ENCODE data around the gene ZSCAN16.

Gene ZSCAN16

DNA sequence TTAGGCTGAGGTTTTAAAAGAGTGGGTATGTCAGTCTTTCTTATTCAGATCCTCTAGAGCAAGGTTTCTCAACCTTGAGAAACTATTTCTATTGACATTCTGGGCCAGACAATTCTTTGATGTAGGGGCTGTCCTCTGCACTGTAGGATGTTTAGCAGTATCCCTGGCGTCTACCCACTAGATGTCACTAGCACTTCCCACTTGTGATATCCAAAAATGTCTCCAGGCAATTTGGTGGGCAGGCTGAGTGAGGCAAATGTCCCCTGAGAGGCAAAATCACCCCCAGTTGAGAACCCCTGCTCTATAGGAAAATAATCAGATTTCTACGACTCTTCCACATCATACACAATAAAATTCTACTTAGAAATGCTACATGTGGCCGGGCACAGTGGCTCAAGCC is 9.6 kb downstream of the ZSCAN16 start:
- Histone ChIP-seq H3K4me3 (ENCODE audit: extremely low read depth, insufficient read depth, low read length, poor library complexity, severe bottlenecking) (no peak overlapping the region), H3K9me3 (ENCODE audit: control insufficient read depth, low read length) (no peaks in the 10 kb centered on the region), H3K27ac (ENCODE audit: low read depth, low read length, severe bottlenecking) (no peak overlapping the region), H3K36me3 (ENCODE audit: control insufficient read depth, insufficient read depth, low read length) (peaks cover 15% of the 10 kb centered on the region), H3K4me1 (ENCODE audit: control insufficient read depth, insufficient read depth, low read length, poor library complexity, severe bottlenecking) (peaks cover 11% of the 10 kb centered on the region)
- 60 to 67% methylated on average over 1 of the region's 3 CpGs for WGBS, 2 experiments (ENCODE audit: insufficient coverage in 2 of 2)

DNA sequence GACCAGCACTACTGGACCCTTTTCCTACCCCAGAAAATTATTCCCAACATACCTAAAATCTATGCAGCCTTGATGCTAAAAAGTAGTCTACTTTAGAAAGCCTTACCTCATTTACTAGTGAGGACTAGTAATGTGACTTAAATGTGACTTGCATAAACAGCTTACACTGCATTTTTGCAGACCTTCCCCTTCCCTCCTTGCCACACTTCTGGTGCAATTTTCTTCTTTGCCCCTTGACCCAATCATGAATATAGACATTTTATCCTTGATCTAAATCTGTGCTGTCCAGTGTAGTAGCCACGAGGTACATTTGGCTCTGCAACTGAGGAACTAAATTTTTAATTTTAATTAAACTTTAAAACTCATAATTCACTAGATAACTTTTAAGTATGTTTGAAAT is 10.3 kb downstream of the ZSCAN16 start:
- Histone ChIP-seq H3K27ac (ENCODE audit: low read depth, low read length, severe bottlenecking) (no peak overlapping the region), H3K4me1 (ENCODE audit: control insufficient read depth, insufficient read depth, low read length, poor library complexity, severe bottlenecking) (peaks cover 11% of the 10 kb centered on the region), H3K9me3 (ENCODE audit: control insufficient read depth, low read length) (no peaks in the 10 kb centered on the region), H3K4me3 (ENCODE audit: extremely low read depth, insufficient read depth, low read length, poor library complexity, severe bottlenecking) (no peak overlapping the region), H3K36me3 (ENCODE audit: control insufficient read depth, insufficient read depth, low read length) (peaks cover 9% of the 10 kb centered on the region)
- no CpG with 5 or more reads among the region's 1 CpG for WGBS, 2 experiments (ENCODE audit: insufficient coverage in 2 of 2)

DNA sequence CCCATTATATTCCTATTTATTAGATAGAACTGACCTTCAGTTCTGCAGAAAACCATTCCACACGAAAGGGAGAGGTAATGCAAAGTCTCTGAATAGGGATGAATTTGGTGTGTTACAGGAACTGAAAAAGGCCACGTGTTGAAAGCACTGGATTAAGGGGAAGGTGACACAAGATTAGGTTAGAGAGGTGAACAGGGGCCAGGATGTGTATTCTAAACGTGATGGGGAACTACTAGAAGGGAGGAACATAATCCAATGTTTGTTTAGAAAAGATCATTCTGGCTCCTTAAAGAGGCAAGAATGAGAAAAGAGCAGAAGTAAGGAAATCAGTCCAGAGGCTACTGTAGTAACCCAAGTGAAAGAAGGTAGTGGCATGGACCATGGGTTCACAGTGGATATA is 11.0 kb downstream of the ZSCAN16 start:
- H3K27ac ChIP-seq (ENCODE audit: low read depth, low read length, severe bottlenecking) = no peak overlapping the region
- peaks cover 11% of the 10 kb centered on the region for H3K4me1 ChIP-seq (ENCODE audit: control insufficient read depth, insufficient read depth, low read length, poor library complexity, severe bottlenecking)
- H3K9me3 ChIP-seq (ENCODE audit: control insufficient read depth, low read length) = no peaks in the 10 kb centered on the region
- 54 to 67% methylated on average over 3 of the region's 3 CpGs for WGBS, 2 experiments (ENCODE audit: insufficient coverage in 2 of 2)
- H3K36me3 ChIP-seq (ENCODE audit: control insufficient read depth, insufficient read depth, low read length) = peaks cover 5% of the 10 kb centered on the region
- H3K4me3 ChIP-seq (ENCODE audit: extremely low read depth, insufficient read depth, low read length, poor library complexity, severe bottlenecking) = peak overlapping the region; percentile 74

DNA sequence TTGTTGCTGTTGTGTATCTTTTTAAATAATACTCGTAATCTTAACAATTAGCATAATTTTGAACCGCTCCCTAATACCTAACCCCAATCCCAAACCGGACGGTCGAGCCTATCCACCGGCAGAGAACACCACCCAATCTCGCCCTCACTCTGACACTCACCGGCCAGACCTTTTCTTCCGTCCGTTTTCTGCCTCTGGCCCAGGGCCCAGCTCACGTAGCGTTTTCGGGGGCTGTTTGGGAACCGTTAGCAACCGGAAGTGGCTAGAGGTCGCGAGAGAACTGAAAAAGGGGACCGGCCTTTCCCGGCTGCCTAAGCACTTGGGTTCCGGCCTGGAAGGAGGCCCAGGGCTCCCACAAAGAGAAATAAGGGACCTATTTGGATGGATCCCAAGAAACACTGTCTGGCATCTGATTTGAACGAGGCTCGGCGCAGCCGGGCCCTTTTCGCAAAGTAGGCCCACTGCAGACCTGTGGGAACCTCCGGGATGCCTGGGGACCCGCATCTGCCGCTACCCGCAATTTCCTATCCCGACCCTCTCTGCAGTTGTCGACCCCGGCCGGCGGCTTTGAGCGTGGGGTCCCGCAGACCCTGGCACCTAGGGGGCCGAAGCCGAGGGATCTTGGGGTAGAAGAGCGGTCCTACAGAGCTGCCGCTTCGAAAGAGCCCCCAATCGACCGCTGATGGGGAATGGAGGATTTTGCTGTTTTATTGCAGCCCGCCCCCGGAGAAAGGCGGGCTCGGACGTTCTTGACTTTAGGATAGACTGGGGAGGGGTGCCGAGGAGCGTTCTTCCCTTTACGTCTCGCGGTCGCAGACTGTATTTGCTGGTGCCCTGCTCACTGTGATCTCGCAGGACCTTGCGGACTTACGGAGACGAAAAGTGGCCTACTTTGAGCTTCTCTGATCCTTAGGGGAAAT is 12.4 kb downstream of the ZSCAN16 start:
- 0 to 1% methylated on average over 27 to 44 of the region's 58 CpGs for WGBS, 2 experiments (ENCODE audit: insufficient coverage in 2 of 2)
- peak overlapping the region; percentile 74 for H3K4me3 ChIP-seq (ENCODE audit: extremely low read depth, insufficient read depth, low read length, poor library complexity, severe bottlenecking)
- H3K4me1 ChIP-seq (ENCODE audit: control insufficient read depth, insufficient read depth, low read length, poor library complexity, severe bottlenecking) = peaks cover 11% of the 10 kb centered on the region
- peaks cover 5% of the 10 kb centered on the region for H3K36me3 ChIP-seq (ENCODE audit: control insufficient read depth, insufficient read depth, low read length)
- H3K27ac ChIP-seq (ENCODE audit: low read depth, low read length, severe bottlenecking) = peak overlapping the region; percentile 91
- H3K9me3 ChIP-seq (ENCODE audit: control insufficient read depth, low read length) = no peaks in the 10 kb centered on the region

DNA sequence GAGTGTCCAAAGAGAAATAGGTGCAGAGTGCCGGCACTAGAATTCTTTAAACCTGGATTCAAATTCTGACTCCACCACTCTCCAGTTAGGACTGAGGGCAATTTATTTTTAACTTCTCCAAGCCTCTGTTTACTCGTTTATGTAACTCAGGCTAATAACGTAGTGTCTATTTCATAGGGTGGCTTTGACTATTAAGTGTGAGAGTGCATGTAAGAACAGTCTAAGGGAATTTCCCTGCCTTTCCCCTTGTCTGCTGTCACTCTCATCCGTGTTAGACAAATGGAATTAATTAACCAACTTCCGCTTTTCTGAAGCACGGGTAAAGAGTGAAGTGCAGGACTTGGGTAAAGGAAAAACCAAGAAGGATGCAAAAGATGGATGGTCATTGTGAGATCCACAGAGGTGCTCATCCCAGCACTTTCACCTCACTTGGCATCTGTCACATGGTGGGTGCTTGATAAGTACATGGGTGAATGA is 13.1 kb downstream of the ZSCAN16 start:
- peak overlapping the region; percentile 91 for H3K27ac ChIP-seq (ENCODE audit: low read depth, low read length, severe bottlenecking)
- WGBS, 2 experiments (ENCODE audit: insufficient coverage in 2 of 2) = 16% methylated on average over 2 of the region's 6 CpGs; no CpG with 5 or more reads in 1 of the 2 experiments
- peaks cover under 1% of the 10 kb centered on the region for H3K36me3 ChIP-seq (ENCODE audit: control insufficient read depth, insufficient read depth, low read length)
- no peaks in the 10 kb centered on the region for H3K9me3 ChIP-seq (ENCODE audit: control insufficient read depth, low read length)
- H3K4me1 ChIP-seq (ENCODE audit: control insufficient read depth, insufficient read depth, low read length, poor library complexity, severe bottlenecking) = peaks cover 11% of the 10 kb centered on the region
- H3K4me3 ChIP-seq (ENCODE audit: extremely low read depth, insufficient read depth, low read length, poor library complexity, severe bottlenecking) = peak overlapping the region; percentile 74

GRCh38 chr6:28139860-28140543 is 15.6 kb downstream of the ZSCAN16 start:
- no peak overlapping the region for H3K27ac ChIP-seq (ENCODE audit: low read depth, low read length, severe bottlenecking)
- peaks cover 8% of the 10 kb centered on the region for H3K36me3 ChIP-seq (ENCODE audit: control insufficient read depth, insufficient read depth, low read length)
- no peak overlapping the region for H3K4me3 ChIP-seq (ENCODE audit: extremely low read depth, insufficient read depth, low read length, poor library complexity, severe bottlenecking)
- WGBS, 2 experiments (ENCODE audit: insufficient coverage in 2 of 2) = 71 to 75% methylated on average over 5 to 6 of the region's 9 CpGs
- peaks cover 17% of the 10 kb centered on the region for H3K4me1 ChIP-seq (ENCODE audit: control insufficient read depth, insufficient read depth, low read length, poor library complexity, severe bottlenecking)
- no peaks in the 10 kb centered on the region for H3K9me3 ChIP-seq (ENCODE audit: control insufficient read depth, low read length)

DNA sequence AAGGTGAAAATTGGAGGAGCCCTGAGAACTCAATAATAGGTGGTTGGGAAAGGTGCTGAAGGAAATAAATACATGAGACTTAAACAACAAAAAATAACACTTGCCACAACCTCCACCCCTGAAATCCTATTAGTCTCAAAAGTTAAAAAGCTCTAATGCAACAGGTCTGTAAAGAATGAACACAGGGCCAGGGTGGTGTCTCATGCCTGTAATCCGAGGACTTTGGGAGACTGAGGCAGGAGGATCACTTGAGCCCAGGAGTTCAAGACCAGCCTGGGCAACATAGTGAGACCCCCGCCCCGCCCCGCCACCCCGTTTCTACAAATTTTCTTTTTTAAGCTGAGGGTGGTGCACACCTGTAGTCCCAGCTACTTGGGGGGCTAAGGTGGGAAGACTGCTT is 16.2 kb downstream of the ZSCAN16 start:
- WGBS, 2 experiments (ENCODE audit: insufficient coverage in 2 of 2) = 83 to 100% methylated on average over 1 to 4 of the region's 5 CpGs
- Histone ChIP-seq H3K4me1 (ENCODE audit: control insufficient read depth, insufficient read depth, low read length, poor library complexity, severe bottlenecking) (peaks cover 14% of the 10 kb centered on the region), H3K36me3 (ENCODE audit: control insufficient read depth, insufficient read depth, low read length) (peaks cover 15% of the 10 kb centered on the region), H3K4me3 (ENCODE audit: extremely low read depth, insufficient read depth, low read length, poor library complexity, severe bottlenecking) (no peak overlapping the region), H3K9me3 (ENCODE audit: control insufficient read depth, low read length) (no peaks in the 10 kb centered on the region), H3K27ac (ENCODE audit: low read depth, low read length, severe bottlenecking) (no peak overlapping the region)

DNA sequence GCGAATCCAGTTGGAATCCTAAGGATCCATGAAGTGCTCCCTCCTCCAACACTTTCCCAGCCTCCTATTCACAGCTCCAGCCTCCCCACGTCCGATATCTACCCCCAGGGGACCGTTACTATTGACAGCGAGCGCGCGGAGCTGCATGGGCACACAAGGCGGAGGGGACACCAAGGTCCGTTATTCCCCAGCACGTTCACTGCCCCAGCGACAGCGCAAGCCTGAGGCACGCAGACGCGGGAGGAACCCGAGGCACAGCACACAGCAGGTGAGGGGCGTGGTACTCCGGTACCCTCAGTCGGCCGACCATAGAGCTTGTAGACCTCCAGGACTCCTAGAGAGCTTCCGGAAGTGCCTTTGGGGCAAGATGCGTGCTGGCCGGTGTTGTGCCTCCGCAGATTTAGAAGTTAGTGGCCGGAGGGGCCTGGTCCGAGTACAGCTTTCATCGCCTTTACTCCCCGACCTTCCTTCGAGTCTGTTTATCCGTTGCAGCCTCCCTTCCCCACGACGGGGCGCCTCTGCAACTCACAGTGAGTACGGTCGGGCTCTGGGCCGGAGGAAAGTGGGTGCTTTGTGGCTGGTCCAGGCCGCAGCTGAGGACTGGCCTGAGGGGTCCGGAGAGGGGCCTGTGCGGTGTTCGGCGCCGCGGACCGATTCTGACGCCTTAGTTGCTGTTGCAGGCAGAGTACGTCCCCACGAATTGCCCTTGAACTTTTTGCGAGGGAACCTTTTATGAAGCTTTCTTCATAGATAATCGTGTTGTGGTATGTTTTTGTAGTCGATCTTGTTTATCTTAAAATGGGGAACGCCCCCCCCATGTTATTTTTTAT is 17.3 kb downstream of the ZSCAN16 start, which contains the start of gene ZKSCAN8:
TSS of gene ZKSCAN8 (plus strand) at position 384 of the 830 bp plus-strand sequence. CDS start 6,525 bp downstream, outside the sequence.
- Histone ChIP-seq H3K4me3 (ENCODE audit: extremely low read depth, insufficient read depth, low read length, poor library complexity, severe bottlenecking) (peak within 1 kb of the TSS; percentile 83), H3K36me3 (ENCODE audit: control insufficient read depth, insufficient read depth, low read length) (peaks cover 21% of the 10 kb centered on the region), H3K27ac (ENCODE audit: low read depth, low read length, severe bottlenecking) (peak within 1 kb of the TSS; percentile 83), H3K9me3 (ENCODE audit: control insufficient read depth, low read length) (no peaks in the 10 kb centered on the region), H3K4me1 (ENCODE audit: control insufficient read depth, insufficient read depth, low read length, poor library complexity, severe bottlenecking) (peaks cover 13% of the 10 kb centered on the region)
- 0 to 1% methylated on average over 36 to 37 of the region's 52 CpGs for WGBS, 2 experiments (ENCODE audit: insufficient coverage in 2 of 2)

- H3K36me3 ChIP-seq (ENCODE audit: control insufficient read depth, insufficient read depth, low read length) = peaks cover 23% of the 10 kb centered on the region
- WGBS, 2 experiments (ENCODE audit: insufficient coverage in 2 of 2) = no CpG with 5 or more reads among the region's 4 CpGs
- peak overlapping the region; percentile 83 for H3K4me3 ChIP-seq (ENCODE audit: extremely low read depth, insufficient read depth, low read length, poor library complexity, severe bottlenecking)
- peaks cover 13% of the 10 kb centered on the region for H3K4me1 ChIP-seq (ENCODE audit: control insufficient read depth, insufficient read depth, low read length, poor library complexity, severe bottlenecking)
- H3K27ac ChIP-seq (ENCODE audit: low read depth, low read length, severe bottlenecking) = peak overlapping the region; percentile 83
- no peaks in the 10 kb centered on the region for H3K9me3 ChIP-seq (ENCODE audit: control insufficient read depth, low read length)
Measured at GRCh38 chr6:28142446-28142845, 18.0 kb downstream of the ZSCAN16 start.

GRCh38 chr6:28145231-28145630 is 20.8 kb downstream of the ZSCAN16 start:
- no peak overlapping the region for H3K4me3 ChIP-seq (ENCODE audit: extremely low read depth, insufficient read depth, low read length, poor library complexity, severe bottlenecking)
- 100% methylated on average over 1 of the region's 1 CpG for WGBS, 2 experiments (ENCODE audit: insufficient coverage in 2 of 2)
- H3K4me1 ChIP-seq (ENCODE audit: control insufficient read depth, insufficient read depth, low read length, poor library complexity, severe bottlenecking) = peaks cover 6% of the 10 kb centered on the region
- peaks cover 51% of the 10 kb centered on the region for H3K36me3 ChIP-seq (ENCODE audit: control insufficient read depth, insufficient read depth, low read length)
- no peaks in the 10 kb centered on the region for H3K9me3 ChIP-seq (ENCODE audit: control insufficient read depth, low read length)
- H3K27ac ChIP-seq (ENCODE audit: low read depth, low read length, severe bottlenecking) = no peak overlapping the region
